H9 (cell line): ENCODE measurements around the gene AMER3. TPM values are rescaled to one million over a fixed set of nuclear protein-coding genes. Genes with fewer than 3 reads are reported as not detected.

Experiments used
- DNase-seq: peaks from one replicate; pipeline ENCODE4 v3.0.0-alpha.2; 2017
- H2AFZ ChIP-seq: one replicate; pipeline ENCODE4 v1.6.1; 2013; ENCODE audit warnings: mild to moderate bottlenecking, low read length, control low read depth, moderate library complexity
- H2AK5ac ChIP-seq: 2 replicates; pipeline ENCODE4 v1.6.1; 2013; ENCODE audit warnings: low read length, control low read depth, mixed read lengths; ENCODE audit not compliant: insufficient read length
- H2BK120ac ChIP-seq: one replicate; pipeline ENCODE4 v1.6.1; 2013; ENCODE audit warnings: low read depth, mild to moderate bottlenecking, low read length, control low read depth, inconsistent platforms; ENCODE audit not compliant: poor library complexity, severe bottlenecking
- H2BK12ac ChIP-seq: 2 replicates; pipeline ENCODE4 v1.6.1; 2013; ENCODE audit warnings: low read length, control low read depth, mixed read lengths, low read depth; ENCODE audit not compliant: insufficient read length
- H2BK15ac ChIP-seq: 2 replicates; pipeline ENCODE4 v1.6.1; 2013; ENCODE audit warnings: low read depth, low read length, control low read depth
- H2BK20ac ChIP-seq: one replicate; pipeline ENCODE4 v1.6.1; 2013; ENCODE audit warnings: low read depth, mild to moderate bottlenecking, low read length, control low read depth, inconsistent platforms; ENCODE audit not compliant: poor library complexity, severe bottlenecking
- H2BK5ac ChIP-seq: 2 replicates; pipeline ENCODE4 v1.6.1; 2013; ENCODE audit warnings: low read length, control low read depth, mixed read lengths; ENCODE audit not compliant: insufficient read length
- H3K14ac ChIP-seq: 2 replicates; pipeline ENCODE4 v1.6.1; 2013; ENCODE audit warnings: low read length, control low read depth; ENCODE audit not compliant: insufficient read depth
- H3K18ac ChIP-seq: 2 replicates; pipeline ENCODE4 v1.6.1; 2013; ENCODE audit warnings: low read depth, mild to moderate bottlenecking, mixed read lengths, low read length, control low read depth; ENCODE audit not compliant: insufficient read length
- H3K23ac ChIP-seq: 2 replicates; pipeline ENCODE4 v1.6.1; 2013; ENCODE audit warnings: low read length, control low read depth, mixed read lengths, low read depth; ENCODE audit not compliant: insufficient read length
- H3K23me2 ChIP-seq: 2 replicates; pipeline ENCODE4 v1.6.1; 2013; ENCODE audit warnings: low read depth, mild to moderate bottlenecking, mixed read lengths, low read length, control low read depth; ENCODE audit not compliant: insufficient read length, poor library complexity, severe bottlenecking
- H3K27ac ChIP-seq: 2 replicates; pipeline ENCODE4 v1.5.1; 2013; ENCODE audit warnings: low read length, control low read depth, mixed read lengths, low read depth; ENCODE audit not compliant: insufficient read length
- H3K27me3 ChIP-seq: 2 replicates; pipeline ENCODE4 v1.6.1; 2013; ENCODE audit warnings: low read length, control low read depth, inconsistent platforms; ENCODE audit not compliant: insufficient read depth
- H3K4ac ChIP-seq: 2 replicates; pipeline ENCODE4 v1.6.1; 2013; ENCODE audit warnings: low read depth, mild to moderate bottlenecking, control low read depth, inconsistent platforms, low read length, moderate library complexity
- H3K4me1 ChIP-seq: 2 replicates; pipeline ENCODE4 v1.6.1; 2013; ENCODE audit warnings: low read length, control low read depth, inconsistent platforms; ENCODE audit not compliant: insufficient read depth
- H3K4me2 ChIP-seq: 2 replicates; pipeline ENCODE4 v1.6.1; 2013; ENCODE audit warnings: low read length, control low read depth, mixed read lengths; ENCODE audit not compliant: insufficient read length, insufficient read depth
- H3K56ac ChIP-seq: 2 replicates; pipeline ENCODE4 v1.6.1; 2013; ENCODE audit warnings: low read depth, mild to moderate bottlenecking, mixed read lengths, low read length, control low read depth; ENCODE audit not compliant: insufficient read length
- H3K79me1 ChIP-seq: 2 replicates; pipeline ENCODE4 v1.6.1; 2013; ENCODE audit warnings: low read depth, mild to moderate bottlenecking, moderate library complexity, low read length, control low read depth, inconsistent platforms; ENCODE audit not compliant: insufficient read depth, poor library complexity, severe bottlenecking
- H3K79me2 ChIP-seq: 2 replicates; pipeline ENCODE4 v1.6.1; 2013; ENCODE audit warnings: low read length, control low read depth, inconsistent platforms; ENCODE audit not compliant: insufficient read depth
- H3K9ac ChIP-seq: 2 replicates; pipeline ENCODE4 v1.6.1; 2013; ENCODE audit warnings: low read length, control low read depth, mixed read lengths; ENCODE audit not compliant: insufficient read length; ENCODE audit errors: extremely low read depth
- H3K9me3 ChIP-seq: one replicate; pipeline ENCODE4 v1.6.1; 2013; ENCODE audit warnings: low read depth, low read length, inconsistent platforms; ENCODE audit not compliant: control insufficient read depth
- H3T11ph ChIP-seq: one replicate; pipeline ENCODE4 v1.6.1; 2013; ENCODE audit warnings: mild to moderate bottlenecking, low read length, control low read depth, inconsistent platforms
- H4K20me1 ChIP-seq: one replicate; pipeline ENCODE4 v1.6.1; 2013; ENCODE audit not compliant: control insufficient read depth, insufficient read length, insufficient read depth
- H4K5ac ChIP-seq: 2 replicates; pipeline ENCODE4 v1.6.1; 2013; ENCODE audit warnings: low read depth, mild to moderate bottlenecking, mixed read lengths, low read length, control low read depth; ENCODE audit not compliant: insufficient read length
- H4K8ac ChIP-seq: replicated peaks from 2 replicates; pipeline ENCODE4 v1.6.1; 2013; ENCODE audit warnings: low read length, control low read depth, mixed read lengths, low read depth; ENCODE audit not compliant: insufficient read length
- H4K91ac ChIP-seq: 2 replicates; pipeline ENCODE4 v1.6.1; 2013; ENCODE audit warnings: low read depth, mild to moderate bottlenecking, moderate library complexity, mixed read lengths, low read length, control low read depth; ENCODE audit not compliant: insufficient read length
- H3K27ac Mint-ChIP-seq, 3 experiments: 2 replicates in 2 of 3; 3 replicates in 1 of 3; pipeline ENCODE4 v1.8.0; 2020 to 2021; ENCODE audit warnings: mixed read lengths in 3 of 3, mild to moderate bottlenecking in 1 of 3, moderate library complexity in 1 of 3
- H3K27me3 Mint-ChIP-seq: 2 replicates; pipeline ENCODE4 v1.8.0; 2021; ENCODE audit warnings: low read depth, mild to moderate bottlenecking, moderate library complexity, mixed read lengths
- H3K36me3 Mint-ChIP-seq, 3 experiments: 2 replicates in 2 of 3; 3 replicates in 1 of 3; pipeline ENCODE4 v1.8.0; 2020 to 2021; ENCODE audit warnings: low read depth in 3 of 3, mixed read lengths in 3 of 3; ENCODE audit not compliant: insufficient read depth in 1 of 3
- H3K4me1 Mint-ChIP-seq, 2 experiments: 2 replicates each; pipeline ENCODE4 v1.8.0; 2020; ENCODE audit warnings: mixed read lengths in 2 of 2
- H3K4me3 Mint-ChIP-seq, 2 experiments: 2 replicates in 1 of 2; 3 replicates in 1 of 2; pipeline ENCODE4 v1.8.0; 2020 to 2021; ENCODE audit warnings: mild to moderate bottlenecking in 2 of 2, mixed read lengths in 2 of 2, moderate library complexity in 1 of 2
- H3K9me3 Mint-ChIP-seq, 2 experiments: 2 replicates in 1 of 2; 3 replicates in 1 of 2; pipeline ENCODE4 v1.8.0; 2020; ENCODE audit warnings: mild to moderate bottlenecking in 2 of 2, mixed read lengths in 2 of 2, moderate library complexity in 1 of 2
- CTCF ChIP-seq: fragments of 200-600 bp; sonication (generic); conservative IDR thresholded peaks from 3 replicates; pipeline ENCODE4 v1.8.0; 2021; ENCODE audit warnings: antibody characterized with exemption, mild to moderate bottlenecking
- WGBS: extraction: QIAGEN DNeasy Blood & Tissue Kit; methylation state at CpG from one replicate; pipeline ENCODE4 v1.1.7; 2013; ENCODE audit warnings: missing lambda C conversion rate, low lambda C conversion rate, mixed read lengths; ENCODE audit not compliant: insufficient read length; ENCODE audit errors: extremely low coverage; 5-methylcytosine and 5-hydroxymethylcytosine counted together
- total RNA-seq: library from RNA; stranded (reverse); gene quantifications from 2 replicates; pipeline ENCODE4 v1.2.1, GENCODE V29; 2021

Gene AMER3
- total RNA-seq, 1 experiment from 2014 or later: 0.59 TPM

GRCh38 chr2:130813722-130814121 is 58.4 kb downstream of the AMER3 start:
- no peak overlapping the region for H2BK20ac ChIP-seq
- no peak overlapping the region for H3K9ac ChIP-seq
- no peak overlapping the region for H4K8ac ChIP-seq
- Mint-ChIP-seq H3K27ac (no peak overlapping the region; a peak in 1 of 7 replicates), H3K27me3 (no peaks in the 10 kb centered on the region; the same call in 1 of the 2 replicates), H3K9me3 (peaks cover 0 to 4% of the 10 kb centered on the region in 2 experiments; a peak in 4 of 5 replicates), H3K4me1 (peaks cover 0 to 4% of the 10 kb centered on the region in 2 experiments; a peak in 1 of 4 replicates), H3K36me3 (no peaks in the 10 kb centered on the region), H3K4me3 (no peak overlapping the region; a peak in 1 of 5 replicates)
- no peak for TF ChIP-seq CTCF
- H2BK120ac ChIP-seq: no peak overlapping the region
- no peak overlapping the region for H4K91ac ChIP-seq
- no peak for DNase-seq
- H3K4me2 ChIP-seq: no peak overlapping the region
- H4K20me1 ChIP-seq: no peaks in the 10 kb centered on the region
- no peak overlapping the region for H3K56ac ChIP-seq
- no CpG with 5 or more reads among the region's 5 CpGs for WGBS
- H3K4me1 ChIP-seq: no peaks in the 10 kb centered on the region
- no peak overlapping the region for H3T11ph ChIP-seq
- no peaks in the 10 kb centered on the region for H3K27me3 ChIP-seq
- H3K23ac ChIP-seq: no peak overlapping the region
- no peaks in the 10 kb centered on the region for H3K9me3 ChIP-seq
- H2AK5ac ChIP-seq: no peak overlapping the region
- H2AFZ ChIP-seq: no peak overlapping the region
- H2BK5ac ChIP-seq: no peak overlapping the region
- H2BK15ac ChIP-seq: no peak overlapping the region
- H3K27ac ChIP-seq: no peak overlapping the region
- no peaks in the 10 kb centered on the region for H3K23me2 ChIP-seq
- no peak overlapping the region for H4K5ac ChIP-seq
- no peaks in the 10 kb centered on the region for H3K79me2 ChIP-seq
- H2BK12ac ChIP-seq: no peak overlapping the region
- no peaks in the 10 kb centered on the region for H3K79me1 ChIP-seq
- no peak overlapping the region for H3K18ac ChIP-seq
- no peak overlapping the region for H3K14ac ChIP-seq
- H3K4ac ChIP-seq: no peak overlapping the region
